Coronary artery (tissue), 2 donors: ENCODE measurements around the gene SAP130.

Source experiments
- DNase-seq: peaks from one replicate; pipeline ENCODE4 v3.0.0-alpha.2; 2017; ENCODE audit warnings: low spot score
- H3K27ac ChIP-seq, 2 donors: fragments of 200-600 bp; sonication (generic); one replicate each; pipeline ENCODE4 v1.5.1; 2016 to 2019
- H3K4me3 ChIP-seq: fragments of 200-600 bp; sonication (generic); 2 replicates; pipeline ENCODE4 v1.5.1; 2016; ENCODE audit warnings: mild to moderate bottlenecking, moderate library complexity
- TF ChIP-seq, protein P1 (sequence below): fragments of 200-600 bp; sonication (generic); IDR thresholded peaks from one replicate; pipeline ENCODE4 v1.5.1; 2019; ENCODE audit warnings: antibody characterized with exemption

Gene SAP130

DNA sequence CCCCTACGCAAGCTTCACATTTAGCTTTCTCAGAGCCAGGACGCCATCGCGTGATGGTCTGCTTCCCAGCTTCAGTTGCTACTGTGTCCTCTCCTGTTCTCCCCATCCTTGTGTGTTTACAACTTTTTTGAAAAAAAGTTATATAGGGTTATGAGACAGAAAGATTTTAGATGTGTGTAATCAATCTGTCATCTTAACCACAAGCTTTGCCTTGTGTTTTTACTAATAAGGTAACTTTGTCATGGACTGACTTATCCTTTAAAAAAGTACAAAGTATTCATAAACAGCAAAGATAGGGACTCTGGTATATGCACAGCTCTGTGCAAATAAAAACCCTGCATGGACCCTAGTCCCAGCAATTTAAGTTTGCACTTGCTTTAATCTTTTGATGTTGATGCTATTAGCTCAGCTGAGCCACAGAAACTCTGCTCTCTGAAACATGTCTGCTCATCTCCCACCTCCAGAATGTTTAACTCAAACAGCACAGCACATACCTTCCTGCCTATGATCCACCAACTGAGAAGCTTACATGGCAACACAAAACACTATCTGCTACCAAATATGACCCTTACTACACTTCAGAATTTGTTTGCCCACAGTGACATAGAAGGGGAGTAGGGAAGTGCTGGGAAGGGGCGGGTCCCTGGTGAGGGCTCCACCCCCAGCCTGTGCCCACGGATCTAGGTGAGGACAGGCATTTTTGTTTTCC, 42.7 kb downstream of the SAP130 start:
- H3K4me3 ChIP-seq = no peak overlapping the region
- TF ChIP-seq, protein P1, sequence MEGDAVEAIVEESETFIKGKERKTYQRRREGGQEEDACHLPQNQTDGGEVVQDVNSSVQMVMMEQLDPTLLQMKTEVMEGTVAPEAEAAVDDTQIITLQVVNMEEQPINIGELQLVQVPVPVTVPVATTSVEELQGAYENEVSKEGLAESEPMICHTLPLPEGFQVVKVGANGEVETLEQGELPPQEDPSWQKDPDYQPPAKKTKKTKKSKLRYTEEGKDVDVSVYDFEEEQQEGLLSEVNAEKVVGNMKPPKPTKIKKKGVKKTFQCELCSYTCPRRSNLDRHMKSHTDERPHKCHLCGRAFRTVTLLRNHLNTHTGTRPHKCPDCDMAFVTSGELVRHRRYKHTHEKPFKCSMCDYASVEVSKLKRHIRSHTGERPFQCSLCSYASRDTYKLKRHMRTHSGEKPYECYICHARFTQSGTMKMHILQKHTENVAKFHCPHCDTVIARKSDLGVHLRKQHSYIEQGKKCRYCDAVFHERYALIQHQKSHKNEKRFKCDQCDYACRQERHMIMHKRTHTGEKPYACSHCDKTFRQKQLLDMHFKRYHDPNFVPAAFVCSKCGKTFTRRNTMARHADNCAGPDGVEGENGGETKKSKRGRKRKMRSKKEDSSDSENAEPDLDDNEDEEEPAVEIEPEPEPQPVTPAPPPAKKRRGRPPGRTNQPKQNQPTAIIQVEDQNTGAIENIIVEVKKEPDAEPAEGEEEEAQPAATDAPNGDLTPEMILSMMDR = no peak

DNA sequence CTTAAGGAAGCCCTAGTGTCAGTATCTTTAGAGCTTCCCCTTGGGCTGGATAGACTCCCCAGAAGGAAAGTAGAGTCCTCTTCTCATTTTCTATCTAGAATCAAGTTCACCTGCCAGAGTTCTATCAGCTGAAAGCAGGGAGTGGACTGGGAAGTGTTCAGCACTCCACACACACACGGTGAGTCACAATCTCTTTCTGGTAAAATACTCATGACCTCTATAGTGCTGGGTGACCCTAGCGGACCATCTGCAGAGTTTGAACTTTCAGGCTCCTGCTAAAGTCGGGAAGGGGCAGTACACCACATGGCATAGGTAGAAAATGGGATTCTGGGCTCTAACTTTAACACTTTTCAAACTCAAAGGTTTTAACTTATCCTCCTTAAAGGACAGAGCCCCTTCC, 43.3 kb downstream of the SAP130 start:
- DNase-seq = no peak
- Histone ChIP-seq H3K27ac (no peak overlapping the region), H3K4me3 (no peak overlapping the region)
- TF ChIP-seq, protein P1 = no peak

More for the DNA sequence above, 42.7 kb downstream of the SAP130 start:
- H3K27ac ChIP-seq = no peak overlapping the region
- no peak for DNase-seq

- DNase-seq = no peak
- H3K4me3 ChIP-seq = no peak overlapping the region
- TF ChIP-seq, protein P1 = no peak
- H3K27ac ChIP-seq = no peak overlapping the region
Observed at GRCh38 chr2:127969446-127969845, 58.4 kb downstream of the SAP130 start.

- no peak for DNase-seq
- H3K27ac ChIP-seq = no peak overlapping the region
- TF ChIP-seq, protein P1 = no peak
- H3K4me3 ChIP-seq = no peak overlapping the region
Observed at GRCh38 chr2:127968610-127969339, 59.1 kb downstream of the SAP130 start.

DNA sequence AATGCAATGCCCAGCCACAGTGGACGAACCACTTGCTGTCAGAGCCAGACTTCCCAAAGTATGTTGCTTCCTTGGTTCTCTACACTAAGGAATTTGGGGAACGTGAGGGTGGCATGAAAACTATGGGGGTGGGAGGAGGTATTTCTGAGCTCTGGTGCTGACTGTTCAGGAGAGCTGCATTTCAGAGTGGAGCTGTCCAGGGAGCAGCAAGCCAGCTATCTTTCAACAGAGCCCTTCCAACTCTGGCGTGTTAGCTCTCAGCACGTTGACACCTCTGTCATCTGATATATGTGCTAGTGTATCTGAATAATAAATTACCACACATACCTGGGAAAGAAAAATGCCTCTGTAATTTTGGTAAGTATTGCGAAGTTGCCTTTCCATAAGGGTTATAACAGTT, 66.1 kb downstream of the SAP130 start:
- TF ChIP-seq, protein P1 = no peak
- H3K4me3 ChIP-seq = no peak overlapping the region
- DNase-seq = no peak
- no peak overlapping the region for H3K27ac ChIP-seq

DNA sequence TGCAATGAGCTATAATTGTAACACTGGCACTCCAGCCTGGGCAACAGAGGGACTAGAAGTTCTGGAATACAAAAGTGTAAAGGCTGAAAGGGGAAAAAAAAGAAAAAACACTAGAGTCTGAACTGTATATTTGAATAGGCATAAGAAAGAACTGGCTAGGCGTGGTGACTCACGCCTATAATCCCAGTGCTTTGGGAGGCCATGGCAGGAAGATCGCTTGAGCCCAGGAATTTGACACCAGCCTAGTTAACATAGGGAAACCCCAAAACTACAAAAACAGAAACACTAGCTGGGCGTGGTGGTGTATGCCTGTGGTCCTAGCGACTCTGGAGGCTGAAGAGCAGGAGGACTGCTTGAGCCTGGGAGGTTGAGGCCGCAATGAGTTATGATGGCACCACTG, 70.6 kb downstream of the SAP130 start:
- Histone ChIP-seq H3K27ac (no peak overlapping the region), H3K4me3 (no peak overlapping the region)
- DNase-seq = no peak
- TF ChIP-seq, protein P1 = no peak

GRCh38 chr2:127954857-127955256, 73.0 kb downstream of the SAP130 start:
- no peak overlapping the region for H3K27ac ChIP-seq
- no peak for DNase-seq
- TF ChIP-seq, protein P1 = no peak
- no peak overlapping the region for H3K4me3 ChIP-seq
